Measurements from ENCODE around the gene SMARCAL1.

DNA sequence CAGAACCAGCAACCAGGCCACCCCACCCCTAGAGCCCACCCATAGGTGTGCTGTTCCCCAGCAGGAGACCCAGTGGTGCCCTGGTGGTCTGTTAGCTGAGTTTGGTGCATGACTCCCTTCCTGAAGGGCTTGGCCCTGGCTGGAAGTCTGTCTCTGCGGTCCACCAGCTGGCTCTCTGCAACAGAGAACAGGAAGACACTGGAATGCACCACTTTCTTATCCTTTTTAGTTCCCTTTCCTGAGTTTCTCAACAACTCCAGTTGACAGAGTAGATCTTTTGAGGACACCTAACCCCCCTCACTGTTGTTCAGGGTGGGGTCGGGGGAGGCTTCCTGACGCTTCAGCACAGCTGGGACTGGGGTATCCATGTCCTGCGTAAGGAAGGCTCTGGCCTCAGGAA, 74.4 kb downstream of the SMARCAL1 start:
- TF ChIP-seq POLR2A (IDR thresholded peaks at IDR 0.05; ENCODE audit: low read depth) (no peak), CTCF (IDR thresholded peaks at IDR 0.05) (no peak), POLR2AphosphoS5 (IDR thresholded peaks at IDR 0.05) (no peak)

All from esophagus muscularis mucosa (tissue), 3 donors.